ENCODE results near the gene TMEM229A.

DNA sequence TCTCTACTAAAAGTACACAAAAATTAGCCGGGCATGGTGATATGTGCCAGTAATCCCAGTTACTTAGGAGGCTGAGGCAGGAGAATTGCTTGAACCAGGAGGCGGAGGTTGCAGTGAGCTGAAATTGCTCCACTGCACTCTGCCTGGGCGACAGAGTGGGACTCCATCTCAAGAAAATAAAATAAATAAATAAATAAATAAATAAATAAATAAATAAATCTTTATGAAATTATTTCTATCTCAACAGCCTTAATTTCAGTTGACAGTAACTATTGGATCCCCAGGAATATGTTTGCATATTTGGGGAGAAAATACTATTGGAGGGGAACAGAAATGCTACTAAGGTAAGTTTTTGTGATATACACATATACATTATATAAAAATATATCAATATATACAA is 20.0 kb downstream of the TMEM229A start:
- no peak for TF ChIP-seq RFX5 (IDR thresholded peaks at IDR 0.05; ENCODE audit: borderline replicate concordance, low read depth, low read length)
- TF ChIP-seq, protein P1, sequence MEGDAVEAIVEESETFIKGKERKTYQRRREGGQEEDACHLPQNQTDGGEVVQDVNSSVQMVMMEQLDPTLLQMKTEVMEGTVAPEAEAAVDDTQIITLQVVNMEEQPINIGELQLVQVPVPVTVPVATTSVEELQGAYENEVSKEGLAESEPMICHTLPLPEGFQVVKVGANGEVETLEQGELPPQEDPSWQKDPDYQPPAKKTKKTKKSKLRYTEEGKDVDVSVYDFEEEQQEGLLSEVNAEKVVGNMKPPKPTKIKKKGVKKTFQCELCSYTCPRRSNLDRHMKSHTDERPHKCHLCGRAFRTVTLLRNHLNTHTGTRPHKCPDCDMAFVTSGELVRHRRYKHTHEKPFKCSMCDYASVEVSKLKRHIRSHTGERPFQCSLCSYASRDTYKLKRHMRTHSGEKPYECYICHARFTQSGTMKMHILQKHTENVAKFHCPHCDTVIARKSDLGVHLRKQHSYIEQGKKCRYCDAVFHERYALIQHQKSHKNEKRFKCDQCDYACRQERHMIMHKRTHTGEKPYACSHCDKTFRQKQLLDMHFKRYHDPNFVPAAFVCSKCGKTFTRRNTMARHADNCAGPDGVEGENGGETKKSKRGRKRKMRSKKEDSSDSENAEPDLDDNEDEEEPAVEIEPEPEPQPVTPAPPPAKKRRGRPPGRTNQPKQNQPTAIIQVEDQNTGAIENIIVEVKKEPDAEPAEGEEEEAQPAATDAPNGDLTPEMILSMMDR (IDR thresholded peaks at IDR 0.05; ENCODE audit: control extremely low read depth in 1 of 3, insufficient read depth in 1 of 3, low read depth in 1 of 3, low read length in 3 of 3) = no peak
- no peak for TF ChIP-seq SUZ12 (IDR thresholded peaks at IDR 0.05; ENCODE audit: low read length)
- TF ChIP-seq POLR2A (IDR thresholded peaks at IDR 0.05; ENCODE audit: control extremely low read depth in 1 of 2, low read depth in 2 of 2, low read length in 2 of 2) = no peak
- TF ChIP-seq SP1 (IDR thresholded peaks at IDR 0.05; ENCODE audit: low read depth, low read length) = no peak
- TF ChIP-seq CEBPB (IDR thresholded peaks at IDR 0.05; ENCODE audit: low read depth, low read length) = no peak
- no peak for TF ChIP-seq GABPA (IDR thresholded peaks at IDR 0.05; ENCODE audit: borderline replicate concordance, insufficient read depth, low read length)
- TF ChIP-seq EP300 (IDR thresholded peaks at IDR 0.05; ENCODE audit: borderline replicate concordance in 1 of 2, low read depth in 2 of 2, low read length in 2 of 2) = no peak
- no peak for TF ChIP-seq RAD21 (IDR thresholded peaks at IDR 0.05 in 1 of 2, conservative IDR thresholded peaks at IDR 0.05 in 1 of 2; ENCODE audit: low read depth in 2 of 2, low read length in 2 of 2)
